Skin epidermis (tissue), 12 donors: Measurements from ENCODE around the gene CORO2A.
"Not testable (repeated sequence)": the region's sequence is repeated elsewhere in the genome, so short reads cannot be mapped to it uniquely, and the experiment has no call there.

Source experiments
- H3K27ac ChIP-seq, 21 experiments: fragments of 200-600 bp; sonication (generic) in 11 of 21; one replicate each; pipeline ENCODE4 v1.5.0; 2020; ENCODE audit warnings: mild to moderate bottlenecking in 3 of 21, inconsistent platforms in 2 of 21, moderate library complexity in 2 of 21
- H3K4me3 ChIP-seq, 7 experiments: fragments of 200-600 bp; sonication (generic) in 2 of 7; one replicate each; pipeline ENCODE4 v1.5.0; 2020; ENCODE audit warnings: inconsistent platforms in 2 of 7, mild to moderate bottlenecking in 2 of 7, moderate library complexity in 1 of 7

The CORO2A gene

GRCh38 chr9:98097836-98098235 is 94.6 kb downstream of the CORO2A start:
- H3K27ac ChIP-seq: peak overlapping the region in 13 of 21 experiments; percentile 6 to 93 (median 50)
- no peak overlapping the region for H3K4me3 ChIP-seq

DNA sequence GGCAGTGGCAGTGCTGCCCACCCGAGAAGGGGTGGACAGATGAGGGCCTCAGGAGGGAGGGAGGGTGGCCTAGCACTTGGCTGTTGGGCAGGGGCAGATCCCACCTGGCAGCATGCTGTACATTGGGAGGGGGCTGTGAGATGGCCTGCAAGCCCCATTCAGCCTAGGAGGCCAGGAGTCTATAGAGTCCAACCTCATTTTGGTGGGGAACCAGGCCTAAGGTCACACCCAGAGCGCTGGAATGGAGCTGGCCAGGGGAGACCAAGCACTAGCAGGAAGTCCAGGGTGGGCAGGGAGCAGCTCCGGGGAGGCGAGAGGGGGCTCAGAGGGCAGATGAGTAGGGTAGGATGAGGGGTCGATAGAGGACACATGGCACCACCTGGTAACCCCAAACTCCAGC is 96.3 kb downstream of the CORO2A start:
- no peak overlapping the region for H3K4me3 ChIP-seq

DNA sequence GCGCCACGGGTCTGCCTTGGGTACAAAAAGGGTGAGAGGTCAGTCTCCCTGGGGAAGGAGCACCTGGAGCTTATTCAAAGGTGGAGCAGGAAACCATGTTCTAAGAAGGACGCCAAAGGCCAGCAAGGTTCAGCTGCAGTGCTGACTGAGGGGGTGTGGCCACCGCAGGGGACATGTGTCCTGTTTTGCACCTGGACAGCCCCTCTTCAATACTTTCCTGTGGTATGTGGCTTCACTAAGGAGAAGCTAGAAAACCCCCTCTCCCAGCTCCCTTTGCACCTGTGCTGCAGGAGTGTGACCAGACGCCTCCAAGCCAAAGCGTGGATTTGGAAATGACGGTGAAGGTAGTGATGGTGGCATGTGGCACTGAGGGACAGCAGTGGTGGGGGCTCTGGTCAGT is 97.0 kb downstream of the CORO2A start:
- Histone ChIP-seq H3K4me3 (no peak overlapping the region), H3K27ac (no peak overlapping the region)

More for the DNA sequence above, 96.3 kb downstream of the CORO2A start:
- H3K27ac ChIP-seq: peak overlapping the region in 2 of 21 experiments; percentile 76 to 93

DNA sequence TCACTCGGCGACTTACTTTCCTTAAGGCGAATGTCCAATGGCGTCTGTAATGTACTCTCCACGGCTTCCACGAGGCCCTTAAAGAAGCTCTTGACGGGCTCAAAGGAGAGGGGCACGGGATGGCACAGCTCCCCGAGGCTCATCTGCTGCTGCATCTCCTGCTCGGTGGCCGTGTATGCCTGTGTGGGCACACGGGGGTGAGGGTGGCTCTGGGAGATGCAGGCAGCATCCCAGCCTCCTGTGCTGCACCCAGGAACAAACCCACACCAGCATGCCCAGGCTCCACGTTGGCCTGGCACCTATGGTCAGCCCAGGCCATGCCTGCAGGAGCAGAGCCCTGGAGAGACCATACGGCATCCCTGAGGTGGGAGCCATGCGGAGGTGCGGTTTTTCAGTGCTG is 97.6 kb downstream of the CORO2A start:
- H3K4me3 ChIP-seq: no peak overlapping the region
- H3K27ac ChIP-seq: peak overlapping the region in 1 of 21 experiments; percentile 44

GRCh38 chr9:98094316-98094715 is 98.1 kb downstream of the CORO2A start:
- Histone ChIP-seq H3K27ac (peak overlapping the region in 2 of 21 experiments; percentile 42 to 44), H3K4me3 (no peak overlapping the region)

DNA sequence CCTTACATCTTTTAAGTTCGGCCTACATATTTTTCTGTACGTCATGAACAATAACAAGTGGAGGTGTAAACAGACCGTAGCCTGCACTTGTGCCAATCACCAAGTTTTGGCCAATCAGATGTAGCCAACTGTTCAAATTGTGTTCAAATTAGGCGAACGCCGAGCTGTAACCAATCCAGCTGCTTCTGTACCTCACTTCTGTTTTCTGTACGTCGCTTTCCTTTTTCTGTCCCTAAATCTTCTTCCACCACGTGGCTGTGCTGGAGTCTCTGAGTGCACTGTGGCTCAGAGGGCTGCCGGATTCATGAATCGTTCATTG is 99.9 kb downstream of the CORO2A start:
- H3K4me3 ChIP-seq: no peak overlapping the region
- H3K27ac ChIP-seq: peak overlapping the region in 7 of 21 experiments; percentile 17 to 71 (median 50)

DNA sequence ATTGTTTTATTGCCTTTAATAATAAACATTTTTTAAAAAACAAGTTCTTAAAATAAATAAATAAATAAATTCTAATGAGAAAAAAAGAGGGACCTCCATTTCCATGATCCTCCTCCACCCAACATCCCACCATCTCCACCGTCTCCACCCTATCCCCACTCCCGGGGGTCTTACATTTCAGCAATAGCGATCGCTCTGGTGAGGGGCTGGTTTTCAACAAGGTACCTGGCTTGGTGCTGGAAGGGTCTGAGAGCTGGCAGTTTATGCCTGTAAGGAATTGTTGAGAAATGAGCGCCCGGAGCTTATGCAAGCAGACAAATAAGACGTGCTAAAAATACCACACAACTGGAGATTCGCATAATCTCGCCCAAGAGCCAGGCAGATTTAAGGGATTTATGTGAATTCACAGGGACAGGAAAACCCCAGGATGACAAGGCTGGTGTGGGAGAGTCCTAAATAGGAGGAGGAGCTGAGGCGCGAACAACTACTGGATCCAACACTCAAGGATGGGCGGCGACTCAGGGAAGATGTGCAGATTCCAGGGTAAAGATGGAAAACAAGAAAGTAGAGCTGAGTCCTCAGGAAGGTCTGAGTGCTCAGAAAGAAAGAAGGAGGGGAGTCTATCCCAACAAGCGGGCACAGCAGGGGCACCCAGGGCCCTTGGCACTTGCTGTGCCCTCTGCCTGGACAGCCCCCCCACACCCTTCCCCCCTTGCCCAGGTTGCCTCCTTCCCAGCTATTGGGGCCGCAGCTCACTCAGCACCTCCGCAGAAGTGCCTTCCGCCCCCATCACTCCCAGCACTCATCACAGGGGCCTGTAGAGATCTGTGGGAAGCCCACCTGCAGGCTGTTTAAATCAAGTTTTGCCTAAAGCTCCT is 100.5 kb downstream of the CORO2A start:
- H3K27ac ChIP-seq: peak overlapping the region in 9 of 21 experiments; percentile 1 to 71 (median 50)

GRCh38 chr9:98090674-98091073 is 101.8 kb downstream of the CORO2A start:
- not testable (repeated sequence) for H3K4me3 ChIP-seq, H3K27ac ChIP-seq

More for the DNA sequence above, 100.5 kb downstream of the CORO2A start:
- H3K4me3 ChIP-seq: peak overlapping the region in 1 of 7 experiments; percentile 22

- peak overlapping the region in 17 of 21 experiments; percentile 27 to 81 (median 58) for H3K27ac ChIP-seq
- H3K4me3 ChIP-seq: peak overlapping the region; percentile 14 to 39 (median 24)
These were observed 104.8 kb downstream of the CORO2A start for GRCh38 chr9:98087420-98088354.

- Histone ChIP-seq H3K4me3 (no peak overlapping the region), H3K27ac (peak overlapping the region in 4 of 21 experiments; percentile 6 to 63 (median 38))
These were observed 106.0 kb downstream of the CORO2A start for GRCh38 chr9:98086461-98086860.

DNA sequence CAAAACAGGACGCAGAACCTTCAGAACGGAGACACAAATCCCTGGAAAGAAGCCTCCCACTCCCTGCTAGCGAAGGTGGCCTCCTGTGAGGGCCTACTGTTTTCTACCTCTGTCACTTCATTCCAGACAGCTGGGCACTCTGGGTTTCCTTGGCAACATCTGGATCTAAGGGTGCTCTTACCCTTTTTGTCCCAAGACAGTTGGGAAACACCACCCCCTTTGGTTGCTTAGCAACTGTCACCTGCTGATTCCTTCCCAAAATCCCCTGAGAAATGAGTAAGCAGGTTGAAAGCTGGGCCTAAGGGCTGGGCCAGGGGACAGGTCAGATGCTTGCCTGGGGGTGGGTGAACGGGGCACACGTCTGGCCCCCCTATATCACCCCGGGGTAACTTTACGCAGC is 106.5 kb downstream of the CORO2A start:
- no peak overlapping the region for H3K4me3 ChIP-seq
- peak overlapping the region in 2 of 21 experiments; percentile 6 to 41 for H3K27ac ChIP-seq

- H3K4me3 ChIP-seq: no peak overlapping the region
- H3K27ac ChIP-seq: peak overlapping the region in 3 of 21 experiments; percentile 24 to 42 (median 31)
These were observed 107.4 kb downstream of the CORO2A start for GRCh38 chr9:98085058-98085457.

- no peak overlapping the region for H3K4me3 ChIP-seq
- no peak overlapping the region for H3K27ac ChIP-seq
These were observed 108.0 kb downstream of the CORO2A start for GRCh38 chr9:98084396-98084795.

- Histone ChIP-seq H3K27ac (peak overlapping the region in 1 of 21 experiments; percentile 45), H3K4me3 (no peak overlapping the region)
These were observed 108.8 kb downstream of the CORO2A start for GRCh38 chr9:98083566-98084183.

- Histone ChIP-seq H3K4me3 (no peak overlapping the region), H3K27ac (peak overlapping the region in 6 of 21 experiments; percentile 10 to 69 (median 48))
These were observed 109.4 kb downstream of the CORO2A start for GRCh38 chr9:98083061-98083501.

- H3K27ac ChIP-seq: peak overlapping the region in 17 of 21 experiments; percentile 9 to 75 (median 38)
- no peak overlapping the region for H3K4me3 ChIP-seq
These were observed 110.8 kb downstream of the CORO2A start for GRCh38 chr9:98081477-98082219.

- H3K4me3 ChIP-seq: no peak overlapping the region
- peak overlapping the region in 15 of 21 experiments; percentile 9 to 75 (median 39) for H3K27ac ChIP-seq
These were observed 111.7 kb downstream of the CORO2A start for GRCh38 chr9:98080780-98081179.

DNA sequence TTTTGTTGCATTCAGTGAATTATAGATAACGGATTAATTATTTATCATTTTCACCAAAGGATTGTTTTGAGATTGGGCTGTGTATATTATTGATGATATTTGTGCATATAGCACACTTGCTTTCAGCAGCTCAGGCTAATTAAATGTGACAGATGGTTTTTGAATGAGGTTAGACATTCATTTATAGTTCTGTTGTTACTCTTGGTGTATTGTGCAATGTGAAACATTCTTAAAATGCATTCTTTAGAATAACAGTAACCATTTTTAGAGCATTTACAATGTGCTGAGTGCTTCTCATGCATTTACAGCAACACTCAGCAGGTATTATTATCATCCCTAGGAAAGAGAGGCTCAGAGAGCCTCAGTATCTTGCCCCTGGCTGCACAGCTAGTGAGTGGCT is 112.1 kb downstream of the CORO2A start:
- Histone ChIP-seq H3K4me3 (no peak overlapping the region), H3K27ac (peak overlapping the region in 4 of 21 experiments; percentile 11 to 71 (median 55))

GRCh38 chr9:98078895-98079294 is 113.5 kb downstream of the CORO2A start:
- no peak overlapping the region for H3K27ac ChIP-seq
- no peak overlapping the region for H3K4me3 ChIP-seq
